ENCODE results near the gene RBM28. TPM values are rescaled to one million over a fixed set of nuclear protein-coding genes. Genes with fewer than 3 reads are reported as not detected.

Gene RBM28
- total and polyA plus RNA-seq, 10 of the 15 experiments (the other 5 are each of a cell fraction or from before 2014, with no cell fraction given) = 14.3 to 50.4 (median 32.8) TPM

- POLR2A ChIA-PET = interaction anchor here (0.5 to 0.6 kb wide), 2 partner anchors 68 to 394 kb away, joined by 3 to 5 read pairs; no protein-coding TSS in a partner anchor
- no peak overlapping the region for H3K4me2 ChIP-seq (ENCODE audit: control insufficient read depth, insufficient read depth)
- in situ Hi-C loops (cut with MboI) = no loop called here
Observed at GRCh38 chr7:128387216-128388144, 43.8 kb upstream of the RBM28 start.

More at GRCh38 chr7:128387216-128388144, 43.8 kb upstream of the RBM28 start:
- ChIA-PET CTCF (interaction anchor here (0.5 to 6.4 kb wide), 24 partner anchors 8 to 679 kb away, joined by 3 to 106 read pairs (median 4); partner anchors contain the start of gene RBM28), RAD21 (ENCODE audit: unreplicated experiment) (interaction anchor here (0.7 to 2.8 kb wide), 7 partner anchors 14 to 45 kb away, joined by 3 to 24 read pairs (median 3); partner anchors contain the start of gene RBM28), SMC1A (ENCODE audit: uncharacterized antibody, unreplicated experiment) (interaction anchor here (0.6 to 2.3 kb wide), 7 partner anchors 15 to 253 kb away, joined by 3 to 19 read pairs (median 4); no protein-coding TSS in a partner anchor)
- H3K4me1 ChIP-seq (ENCODE audit: control insufficient read depth, insufficient read depth, low read length) = no peaks in the 10 kb centered on the region
- H3K9me3 ChIP-seq (replicated peaks; ENCODE audit: control insufficient read depth, insufficient read depth, low read length) = no peaks in the 10 kb centered on the region
- H3K9ac ChIP-seq (ENCODE audit: control insufficient read depth, insufficient read depth, low read length) = no peak overlapping the region
- H4K20me1 ChIP-seq (ENCODE audit: control insufficient read depth, insufficient read depth) = no peaks in the 10 kb centered on the region
- DNase-seq (ENCODE audit: low read depth, low spot score) (no peak), FAIRE-seq (peak; percentile 78), ATAC-seq (peak; percentile 93)
- H3K27ac ChIP-seq (ENCODE audit: control insufficient read depth, insufficient read depth) = no peak overlapping the region
- no peak overlapping the region for H2AFZ ChIP-seq (ENCODE audit: control insufficient read depth, low read depth, low read length)
- H3K4me3 ChIP-seq = no peak overlapping the region
- intact Hi-C loops (cut with micrococcal nuclease; ENCODE audit: unreplicated experiment) = loop anchor here (1.0 to 10.0 kb wide), 2 partner anchors 40 to 253 kb away; no protein-coding TSS in a partner anchor
- TF ChIP-seq RAD21 (IDR thresholded peaks at IDR 0.05; ENCODE audit: insufficient read depth, low read depth, low read length) = peak; percentile 58
- no peak for TF ChIP-seq RB1 (IDR thresholded peaks at IDR 0.05; ENCODE audit: borderline replicate concordance)
- no peak for TF ChIP-seq WRNIP1 (IDR thresholded peaks at IDR 0.05; ENCODE audit: borderline replicate concordance, low read depth, low read length)
- no peak for TF ChIP-seq SMAD1 (IDR thresholded peaks at IDR 0.05; ENCODE audit: low read depth, partially characterized antibody)
- TF ChIP-seq DPF2 (IDR thresholded peaks at IDR 0.05) = no peak
- TF ChIP-seq SREBF2 (IDR thresholded peaks at IDR 0.05; ENCODE audit: low read length) = no peak
- TF ChIP-seq PML (IDR thresholded peaks at IDR 0.05; ENCODE audit: low read length) = no peak
- peak; percentile 84 to 87 (median 85) for TF ChIP-seq CTCF (IDR thresholded peaks at IDR 0.05 in 2 of 3, conservative IDR thresholded peaks at IDR 0.05 in 1 of 3; ENCODE audit: control insufficient read depth in 2 of 3, extremely low read depth in 1 of 3, insufficient read depth in 1 of 3, low read depth in 3 of 3, low read length in 3 of 3)
- TF ChIP-seq MTA2 (IDR thresholded peaks at IDR 0.05; ENCODE audit: low read depth) = no peak
- no peak for TF ChIP-seq IRF4 (IDR thresholded peaks at IDR 0.05; ENCODE audit: low read depth, low read length)
- TF ChIP-seq MEF2B (IDR thresholded peaks at IDR 0.05; ENCODE audit: partially characterized antibody, poor library complexity, severe bottlenecking) = peak; percentile 19
- no peak for TF ChIP-seq TCF3 (IDR thresholded peaks at IDR 0.05; ENCODE audit: borderline replicate concordance, insufficient read depth, low read depth, low read length)
- TF ChIP-seq SMC3 (IDR thresholded peaks at IDR 0.05; ENCODE audit: borderline replicate concordance, low read length) = peak; percentile 76
- BruUV-seq (replicated peaks) = no TSS peak
- no peaks in the 10 kb centered on the region for H3K36me3 ChIP-seq (ENCODE audit: control insufficient read depth in 2 of 2, insufficient read depth in 2 of 2, low read length in 1 of 2)
- H3K27me3 ChIP-seq (replicated peaks in 1 of 2; ENCODE audit: control insufficient read depth in 2 of 2, insufficient read depth in 2 of 2, low read length in 1 of 2) = no peaks in the 10 kb centered on the region; a peak in 1 of 4 replicates
- no peaks in the 10 kb centered on the region for H3K79me2 ChIP-seq (ENCODE audit: control insufficient read depth, insufficient read depth, low read length)
- 36% methylated on average over 24 of the region's 24 CpGs for WGBS (ENCODE audit: insufficient coverage, insufficient replicate concordance, low lambda C conversion rate, missing lambda C conversion rate)
